HG03045 (cell line): ENCODE data around the gene TSPAN9.

Experiments used
- ATAC-seq: cut with Tn5 transposase; IDR thresholded peaks from one replicate; pipeline ENCODE4 v1.9.1; 2021; ENCODE audit warnings: mild to moderate bottlenecking, moderate library complexity; ENCODE audit not compliant: unreplicated experiment

The TSPAN9 gene

DNA sequence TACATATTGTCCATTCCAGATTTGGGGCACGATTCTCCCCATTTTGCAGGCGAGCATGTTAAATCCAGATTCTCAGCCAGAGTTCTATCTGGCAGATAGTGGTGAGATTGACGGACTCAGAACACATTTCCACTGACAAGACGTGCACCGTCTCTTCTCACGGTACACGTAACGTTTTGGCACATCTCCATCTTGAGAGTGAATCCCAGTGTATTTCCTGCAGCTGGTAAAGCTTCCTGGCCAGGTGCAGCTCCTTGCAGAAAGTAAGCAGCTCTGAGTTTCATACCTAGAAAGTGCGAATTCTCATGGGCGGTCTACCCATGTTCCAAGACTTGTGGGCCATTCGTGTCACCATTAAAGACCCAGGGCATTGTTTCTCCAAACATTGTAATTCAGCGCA lies 102.6 kb downstream of the TSPAN9 start:
- ATAC-seq: no peak

DNA sequence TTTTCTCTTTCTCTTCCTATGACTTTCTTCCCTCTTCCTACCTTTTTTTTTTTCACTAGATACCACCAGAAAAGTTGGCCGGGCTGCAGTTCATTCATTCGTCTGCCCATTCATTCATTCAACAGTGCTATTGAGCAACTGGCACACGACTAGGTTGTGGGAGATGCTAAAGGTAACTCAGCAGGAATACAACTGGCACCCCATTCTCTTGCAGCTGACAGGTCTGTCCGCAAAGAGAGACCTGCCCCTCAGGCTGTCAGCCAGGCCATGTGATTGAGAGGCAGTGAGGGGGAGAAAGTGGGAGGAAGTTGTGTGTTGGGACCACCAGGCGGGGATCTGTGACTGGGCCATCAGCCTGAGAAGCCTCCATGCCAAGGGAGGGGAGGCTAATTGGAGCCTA lies 105.2 kb downstream of the TSPAN9 start:
- no peak for ATAC-seq

DNA sequence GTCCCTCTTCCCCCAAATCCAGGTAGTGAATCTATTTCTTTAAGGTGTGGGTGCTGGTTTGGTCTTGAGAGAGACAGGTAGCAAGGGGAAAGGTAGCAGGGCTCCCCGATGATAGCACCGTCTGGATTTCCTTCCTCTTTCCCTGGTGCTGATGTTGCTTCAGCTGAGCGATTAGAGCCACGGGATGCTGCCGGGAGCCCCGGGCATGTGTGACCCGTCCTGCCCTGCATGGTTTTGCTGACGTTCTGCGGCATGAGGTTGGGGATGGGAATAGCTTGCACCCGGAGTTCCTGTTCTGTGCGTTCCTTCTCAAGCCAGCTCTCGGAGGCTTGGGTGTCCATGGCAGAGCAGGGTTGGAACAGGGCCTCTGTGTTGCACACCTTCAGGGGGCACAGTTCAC lies 107.3 kb downstream of the TSPAN9 start:
- no peak for ATAC-seq

DNA sequence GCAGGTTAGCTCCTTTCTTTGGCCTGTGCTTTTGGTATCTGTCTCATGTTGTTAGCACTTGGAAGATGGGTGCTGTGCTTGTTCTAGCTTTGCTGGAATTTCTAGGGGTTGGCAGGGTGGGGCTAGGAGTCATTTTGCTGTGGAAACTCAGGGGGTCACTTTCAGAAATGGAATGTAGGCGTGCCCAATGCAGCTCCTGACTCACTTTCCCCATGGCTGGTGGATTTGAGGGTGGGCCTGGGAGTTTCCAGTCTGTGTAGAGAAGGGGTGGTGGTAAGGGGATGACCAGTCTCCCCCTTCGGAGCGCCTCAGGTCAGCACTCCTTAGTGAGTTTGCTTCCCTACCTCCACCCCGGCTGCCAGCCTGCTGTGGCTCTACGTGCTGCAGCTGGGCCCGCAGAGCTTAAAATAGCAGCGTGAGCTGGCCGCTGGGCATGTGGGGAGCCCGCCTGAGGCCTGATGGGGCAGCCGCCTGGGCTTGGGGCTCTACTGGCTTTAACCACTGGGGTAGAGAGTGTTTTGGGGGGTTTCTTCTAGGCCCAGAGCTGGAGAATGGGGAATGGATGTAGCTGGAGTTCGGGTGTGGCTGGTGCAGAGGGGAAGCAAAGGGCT lies 108.2 kb downstream of the TSPAN9 start:
- no peak for ATAC-seq

DNA sequence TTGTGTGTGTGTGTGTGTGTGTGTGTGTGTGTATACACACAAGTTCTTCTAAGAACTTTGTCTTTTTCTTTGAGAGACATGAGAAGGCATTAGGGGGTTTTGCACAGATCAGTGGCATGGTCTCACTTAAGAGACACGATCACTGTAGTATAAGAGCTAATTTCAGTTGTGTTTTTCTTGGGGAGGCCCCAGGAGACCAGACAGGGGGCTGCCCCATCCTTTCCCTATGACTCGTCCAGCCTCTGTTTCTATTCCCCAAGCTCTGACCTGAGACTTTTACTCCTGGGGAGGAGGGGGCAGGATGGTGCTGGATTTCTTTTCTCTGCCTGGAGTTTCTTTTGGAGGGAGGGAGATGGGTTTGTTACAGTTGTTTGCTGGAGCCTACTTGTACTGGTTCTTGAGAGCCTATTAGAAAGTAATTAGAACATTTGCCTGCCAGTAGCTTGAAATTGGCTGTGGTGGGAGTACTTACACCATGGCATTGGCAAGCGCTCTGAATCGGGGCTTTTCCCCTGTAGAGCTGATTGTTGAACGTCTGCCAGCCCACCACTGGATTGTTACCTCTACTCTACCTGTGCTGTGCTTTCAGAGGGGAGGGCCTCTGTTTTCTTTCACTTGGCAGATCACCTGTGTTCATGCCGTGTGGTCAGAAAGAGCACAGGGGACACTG lies 109.5 kb downstream of the TSPAN9 start:
- ATAC-seq: no peak

DNA sequence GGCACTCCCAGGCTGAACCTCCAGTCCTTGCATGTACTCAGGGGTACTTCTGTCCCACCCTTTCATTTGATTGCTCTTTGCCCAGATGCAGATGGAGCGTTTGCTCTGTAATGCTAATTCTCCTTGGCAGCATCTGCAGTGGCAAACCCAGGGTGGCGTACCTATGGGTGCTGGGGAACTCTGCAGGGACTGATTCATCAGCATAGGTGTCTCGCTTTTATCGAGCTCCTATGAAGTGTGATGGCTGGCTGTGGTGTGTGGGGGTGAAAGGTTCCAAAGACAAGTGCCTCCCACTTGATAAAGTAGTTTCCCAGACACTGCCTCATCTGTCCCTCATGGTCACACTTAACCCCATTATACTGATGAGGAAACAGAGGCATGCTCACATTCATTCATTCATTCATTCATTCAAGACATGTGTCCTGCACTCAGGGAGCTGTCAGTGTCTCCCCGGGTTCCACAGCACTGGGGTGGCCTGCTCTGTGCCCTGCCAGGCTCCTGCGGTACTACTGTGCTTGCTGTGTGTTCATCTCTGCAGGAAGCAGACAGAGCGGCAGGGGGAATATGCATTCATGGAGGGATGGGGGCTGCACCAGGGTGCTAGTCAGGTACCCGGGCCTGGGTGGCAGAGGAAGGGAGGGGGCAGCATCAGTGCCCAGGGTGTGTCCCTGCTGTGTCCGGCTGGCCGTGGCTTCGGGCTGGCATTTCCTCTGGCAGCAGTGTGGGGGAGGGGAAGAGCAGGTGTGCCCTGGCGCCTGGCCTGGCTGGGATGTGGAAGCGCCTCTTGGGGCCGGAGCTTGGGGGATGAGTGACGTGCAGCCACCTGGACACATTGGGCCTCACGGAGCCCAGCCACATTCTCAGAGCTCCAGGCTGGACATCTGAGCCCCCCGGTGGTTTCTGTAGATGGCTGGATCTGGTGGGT lies 110.9 kb downstream of the TSPAN9 start:
- no peak for ATAC-seq

DNA sequence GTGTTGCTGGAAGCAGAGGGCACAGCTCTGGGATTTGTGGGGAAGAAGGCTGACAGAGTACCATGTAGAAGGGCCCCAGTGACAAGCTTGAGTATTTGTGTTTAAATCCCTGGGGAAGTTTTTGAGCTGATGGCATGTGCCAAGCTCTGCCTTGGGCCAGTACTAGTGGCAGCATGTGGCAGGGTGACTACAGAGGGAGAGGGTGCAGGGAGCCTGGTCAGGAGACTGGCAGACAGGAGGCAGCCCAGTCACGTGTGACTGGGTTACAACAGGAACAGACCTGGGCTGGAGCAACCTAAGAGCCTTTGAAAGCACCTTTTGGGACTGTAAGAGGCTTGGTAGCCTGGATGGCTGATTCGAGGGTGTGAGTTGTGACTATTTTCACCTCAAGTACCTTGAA lies 112.1 kb downstream of the TSPAN9 start:
- no peak for ATAC-seq

DNA sequence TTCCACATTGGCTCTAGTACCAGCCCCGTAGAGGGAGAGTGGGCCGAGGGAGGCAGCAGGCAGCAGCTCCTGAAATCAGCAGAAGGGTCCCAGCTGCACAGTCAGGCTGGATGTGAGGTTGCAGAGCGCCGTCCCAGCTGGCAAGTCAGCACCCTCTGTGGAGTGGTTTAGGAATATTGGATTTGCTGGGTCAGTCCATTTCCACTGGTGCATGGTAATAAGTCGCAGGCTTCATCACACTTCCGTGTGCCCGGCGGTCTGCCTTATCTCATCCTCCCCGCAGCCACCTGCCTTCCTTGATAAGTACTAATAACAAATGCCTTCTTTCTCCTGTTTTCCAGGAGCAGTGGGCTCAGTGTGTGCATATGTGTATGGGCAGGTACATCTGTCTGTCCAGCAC lies 112.9 kb downstream of the TSPAN9 start:
- ATAC-seq: no peak

DNA sequence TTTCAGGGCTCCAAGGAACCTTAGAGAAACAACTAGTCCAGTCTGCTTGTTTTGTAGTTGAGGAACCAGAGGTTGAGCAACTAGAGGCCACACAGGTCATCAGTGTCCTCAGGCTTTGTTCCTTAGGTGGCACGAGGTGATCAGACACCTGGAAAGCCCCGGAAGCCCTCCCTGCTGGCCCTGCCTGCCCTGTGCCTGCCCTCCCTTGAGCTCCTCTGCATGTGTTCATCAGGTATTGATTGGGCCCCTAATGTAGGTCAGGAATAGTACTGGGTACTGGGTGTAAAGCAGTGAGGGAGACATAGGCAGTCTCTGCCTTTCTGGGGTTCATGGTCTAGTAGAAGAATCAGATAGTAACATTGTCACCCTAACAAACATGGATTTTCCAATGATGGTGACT lies 114.3 kb downstream of the TSPAN9 start:
- ATAC-seq: no peak

DNA sequence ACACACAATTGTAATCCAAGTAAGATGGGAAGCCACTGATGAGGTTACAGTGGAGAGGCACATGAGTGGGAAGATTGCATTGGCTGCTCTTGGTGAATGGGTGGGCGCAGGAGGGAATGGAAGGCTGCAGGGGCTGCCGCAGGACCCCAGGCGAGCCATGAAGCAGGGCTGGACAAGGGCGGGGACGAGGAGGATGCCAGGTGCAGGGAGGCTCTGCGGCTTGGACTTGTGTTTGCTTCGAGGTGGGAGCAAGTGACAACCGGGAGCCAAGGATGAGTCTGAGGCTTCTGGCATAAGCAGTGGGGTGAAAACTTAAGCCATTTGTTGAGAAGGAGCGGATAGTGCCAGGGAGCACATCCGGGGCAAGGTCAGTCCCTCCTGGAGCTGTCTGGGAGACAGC lies 115.0 kb downstream of the TSPAN9 start:
- ATAC-seq: no peak

DNA sequence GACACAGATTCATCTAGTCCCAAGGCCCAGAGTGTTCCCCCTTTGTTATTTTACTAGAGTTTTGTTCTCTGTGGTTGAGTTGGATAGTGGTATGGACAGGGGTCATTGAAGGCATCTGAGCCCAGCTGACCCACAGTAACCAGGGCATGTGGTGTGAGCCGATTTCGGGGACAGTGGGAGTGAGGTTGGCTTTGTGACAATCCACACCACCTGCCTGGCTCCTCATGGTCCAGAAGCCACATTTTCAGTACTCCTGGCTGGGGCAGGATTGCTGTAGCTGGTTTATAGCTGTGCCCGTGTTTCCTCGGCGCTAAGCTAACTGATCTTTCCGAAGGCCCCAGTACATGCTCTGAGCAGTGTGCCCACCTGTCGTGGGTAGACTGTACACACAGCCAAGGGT lies 116.0 kb downstream of the TSPAN9 start:
- no peak for ATAC-seq

DNA sequence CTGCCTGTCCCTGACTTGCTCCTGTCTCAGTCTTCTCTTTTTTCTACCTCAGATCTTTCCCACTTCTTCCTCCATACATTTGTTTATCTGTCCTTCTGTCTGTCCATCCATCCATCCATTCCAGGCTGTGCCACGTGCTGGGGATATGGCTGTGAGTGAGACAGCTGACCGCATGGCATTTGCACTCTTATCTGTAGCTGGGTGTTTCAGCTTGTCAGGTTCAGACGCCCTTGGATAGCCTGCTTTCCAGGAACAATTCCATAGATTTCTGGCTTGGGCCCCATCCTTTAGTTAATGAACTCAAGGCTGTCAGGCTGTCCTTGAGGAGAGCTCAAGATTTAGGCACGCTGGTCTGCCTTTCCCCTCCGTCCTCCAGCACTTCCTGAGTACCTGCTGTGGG lies 116.6 kb downstream of the TSPAN9 start:
- ATAC-seq: no peak

DNA sequence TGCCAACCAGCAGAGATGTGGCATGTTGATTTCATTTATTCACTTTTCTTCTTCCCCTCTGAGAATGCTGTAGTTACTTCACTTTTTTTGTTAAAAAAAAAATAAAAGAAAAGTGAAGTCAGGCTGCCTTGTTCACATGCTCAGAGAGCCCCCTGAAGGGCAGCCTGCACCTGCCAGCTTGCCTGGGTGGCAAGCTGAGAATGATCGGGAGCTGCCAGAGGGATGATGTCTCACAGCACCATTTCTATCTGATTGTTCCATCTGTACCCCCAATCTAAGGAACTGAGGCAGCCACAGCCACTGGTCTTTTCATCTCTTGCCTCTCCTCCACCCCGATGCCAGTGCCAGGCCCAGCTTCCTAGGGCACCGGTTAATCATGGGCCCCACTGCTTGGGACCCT lies 118.2 kb downstream of the TSPAN9 start:
- no peak for ATAC-seq

DNA sequence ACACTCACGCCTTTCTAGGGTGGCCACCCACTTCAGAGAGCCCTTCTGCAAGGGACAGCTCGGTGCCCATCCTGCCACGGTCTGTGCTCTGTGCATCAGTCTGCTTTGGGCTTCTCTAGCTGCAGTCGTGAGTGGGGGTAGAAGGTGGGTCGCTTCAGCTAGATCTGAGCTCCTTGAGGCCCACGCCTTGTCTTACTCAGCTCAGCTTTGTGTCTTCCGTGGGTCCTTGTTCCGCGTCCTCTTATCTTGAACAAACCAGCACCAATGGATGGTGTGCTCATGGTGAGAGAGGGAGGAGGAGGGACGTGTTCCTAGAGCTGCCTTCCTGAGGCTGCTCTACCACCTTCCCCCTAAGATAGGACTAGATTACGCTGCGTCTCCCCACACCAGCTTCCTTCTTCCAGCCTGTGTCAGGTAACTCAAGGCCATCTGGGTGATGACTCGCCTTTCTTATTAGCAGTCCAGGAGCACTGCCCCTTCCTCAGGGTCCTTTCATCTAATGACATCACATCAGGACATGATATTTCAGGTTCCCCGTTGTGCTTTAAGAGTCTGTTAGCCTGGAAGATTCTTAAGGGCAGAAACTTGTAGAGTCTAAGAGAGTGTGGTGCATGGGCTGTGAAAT lies 118.8 kb downstream of the TSPAN9 start:
- ATAC-seq: no peak

DNA sequence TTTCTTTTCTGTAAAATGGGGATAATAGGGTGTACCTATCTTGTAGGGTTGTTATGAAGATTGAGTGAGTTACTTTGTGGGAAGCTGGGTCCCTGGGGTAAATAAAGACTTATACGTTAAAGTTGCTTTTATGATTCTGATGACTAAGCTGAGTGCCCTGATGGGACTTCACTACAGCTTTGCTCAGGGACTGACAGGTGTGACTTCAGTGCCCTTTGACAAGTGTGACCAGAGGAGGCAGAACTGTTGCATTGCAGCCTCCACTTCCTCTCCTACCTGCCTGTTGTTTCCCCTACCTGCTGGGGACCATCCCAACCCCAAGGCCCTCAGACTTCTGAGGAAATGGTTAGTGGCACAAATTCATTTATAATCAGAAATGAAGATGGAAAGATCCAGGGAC lies 119.3 kb downstream of the TSPAN9 start:
- ATAC-seq: no peak

DNA sequence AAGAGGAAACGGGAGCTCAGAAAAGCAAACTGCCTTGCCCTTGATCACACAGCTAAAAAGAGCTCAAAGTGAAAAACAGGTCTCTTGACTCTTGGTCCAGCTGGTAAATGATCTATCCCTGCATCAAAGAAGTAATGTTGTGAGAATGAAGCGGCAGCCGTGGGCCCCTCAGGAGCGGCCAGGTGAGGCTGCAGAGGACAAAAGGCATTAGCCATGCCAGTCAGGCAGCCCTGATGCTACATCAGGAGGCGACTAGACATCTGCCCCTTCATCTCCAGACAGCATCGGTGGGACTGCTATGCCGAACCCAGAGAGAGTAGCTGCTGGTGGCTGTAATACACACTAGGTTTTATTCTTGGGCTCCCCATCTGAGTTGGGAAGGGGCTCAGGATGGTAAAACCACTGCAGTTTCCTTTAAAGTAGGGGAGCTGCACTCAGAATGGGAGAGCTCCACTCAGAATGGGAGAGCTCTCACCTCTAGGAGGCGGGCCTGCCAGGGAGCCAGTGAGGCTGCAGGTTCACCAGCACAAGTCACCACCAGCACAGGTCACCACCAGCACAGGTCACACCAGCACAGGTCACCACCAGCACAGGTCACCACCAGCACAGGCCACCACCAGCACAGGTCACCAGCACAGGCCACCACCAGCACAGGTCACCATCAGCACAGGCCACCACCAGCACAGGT lies 120.1 kb downstream of the TSPAN9 start:
- no peak for ATAC-seq

DNA sequence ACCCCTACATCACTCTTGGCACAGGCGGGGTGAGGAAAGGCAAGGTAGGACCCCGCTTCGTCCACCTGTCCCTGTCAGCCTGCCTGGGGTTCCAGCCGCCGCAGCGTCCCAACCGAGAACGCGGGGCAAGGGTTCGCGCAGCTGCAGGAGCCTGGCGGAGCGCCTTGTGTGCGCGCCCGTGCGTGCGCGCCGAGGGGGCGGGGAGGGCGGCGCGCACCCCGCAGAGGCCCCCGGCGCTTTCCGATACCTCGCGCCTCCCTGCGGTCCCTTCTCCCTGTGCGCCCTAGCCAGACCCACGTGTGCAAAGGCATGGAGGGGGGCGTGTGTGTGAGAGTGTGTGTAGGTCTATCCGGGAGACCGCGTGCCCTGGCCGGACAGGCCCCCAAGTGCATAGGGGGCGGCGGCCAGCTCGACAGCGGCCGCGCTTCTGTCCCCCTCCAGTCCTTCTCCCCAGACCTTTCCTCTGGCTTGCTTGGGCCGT lies 122.4 kb downstream of the TSPAN9 start:
- ATAC-seq: no peak

DNA sequence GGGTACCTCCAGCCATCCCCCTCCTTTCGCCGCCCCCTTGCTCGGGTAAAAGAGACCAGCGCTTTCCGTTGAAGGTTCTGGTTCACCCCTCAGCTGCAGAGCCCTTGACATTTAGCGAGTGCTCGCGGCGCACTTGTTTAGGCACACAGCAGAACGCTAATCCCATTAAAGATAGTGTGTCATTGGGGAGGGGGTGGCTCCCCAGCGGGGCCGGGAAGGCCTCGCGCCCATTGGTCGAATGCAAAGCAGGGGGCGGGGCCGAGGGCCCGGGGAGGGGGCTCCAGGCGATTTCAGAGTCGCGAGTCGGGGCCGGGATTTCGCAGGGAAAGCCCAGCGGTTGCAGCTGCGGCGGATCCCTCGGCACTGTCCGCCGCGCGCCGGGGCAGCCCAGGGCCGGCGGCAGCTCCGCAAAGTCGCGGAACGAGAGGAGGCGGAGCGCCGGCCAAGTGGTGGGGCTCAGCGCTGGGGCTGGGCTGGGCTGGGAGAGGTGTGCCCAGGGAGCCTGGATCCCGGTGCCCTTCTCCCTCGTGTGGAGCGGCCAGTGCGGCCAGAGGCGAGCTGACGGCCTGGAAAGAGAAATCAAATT lies 122.9 kb downstream of the TSPAN9 start:
- no peak for ATAC-seq

DNA sequence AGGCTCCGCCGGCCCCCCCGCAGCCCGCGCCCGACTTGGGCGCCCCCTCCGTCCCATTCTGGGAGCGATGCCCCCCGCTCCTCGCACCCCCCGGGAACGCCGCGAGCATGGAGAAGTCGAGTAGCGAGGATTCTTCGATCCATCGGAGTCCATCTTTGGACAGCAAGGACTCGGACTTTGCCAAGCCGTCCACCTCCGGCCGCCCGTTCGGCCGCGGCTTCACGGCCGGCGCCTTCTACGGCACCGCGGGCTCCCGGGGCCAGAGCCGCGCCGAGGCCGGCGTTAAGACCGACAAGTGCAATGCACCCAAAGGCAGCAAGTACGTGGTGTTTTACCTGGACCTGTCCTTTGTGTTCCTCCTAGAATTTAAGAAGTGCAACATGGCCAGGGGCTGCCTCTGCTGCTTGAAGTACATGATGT lies 123.6 kb downstream of the TSPAN9 start:
- ATAC-seq: no peak

DNA sequence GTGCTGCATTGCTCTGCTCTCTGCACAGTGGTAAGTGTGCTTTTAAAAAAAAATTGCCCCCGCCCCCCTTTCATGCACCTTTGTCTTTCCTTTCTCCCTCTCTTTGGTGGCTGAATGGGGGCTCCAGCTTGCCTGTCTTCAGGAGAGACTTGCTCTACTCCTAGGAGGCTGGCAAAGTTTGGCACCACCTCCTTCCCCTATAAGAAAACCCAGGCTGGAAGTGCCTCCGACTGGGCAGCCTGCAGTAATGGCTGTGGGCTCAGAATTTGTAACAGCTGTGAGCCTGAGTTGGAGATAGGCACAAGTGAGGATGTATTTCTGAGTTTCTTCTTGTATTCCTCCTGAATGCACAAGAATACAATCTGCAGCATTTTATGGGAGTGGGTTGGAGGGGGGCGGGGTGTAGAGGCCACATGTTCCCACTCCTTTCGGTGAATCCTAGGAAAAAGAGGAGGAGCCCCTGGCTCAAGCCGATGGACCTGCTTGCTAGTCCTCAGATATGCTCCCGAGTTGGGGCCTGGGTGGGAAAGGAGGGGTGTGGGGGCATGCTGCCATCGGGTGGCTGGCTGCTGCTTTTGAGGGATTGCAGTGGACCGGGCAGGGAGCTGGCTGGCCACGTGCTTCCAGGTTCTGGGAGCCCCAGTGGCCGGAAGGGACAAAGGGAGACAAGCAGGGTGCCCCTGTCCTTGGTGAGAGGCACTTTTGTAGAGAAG lies 124.3 kb downstream of the TSPAN9 start:
- no peak for ATAC-seq
